ENCODE measurements around the gene CABP2. TPM values are rescaled to one million over a fixed set of nuclear protein-coding genes. Genes with fewer than 3 reads are reported as not detected.
"Not testable (repeated sequence)": the region's sequence is repeated elsewhere in the genome, so short reads cannot be mapped to it uniquely, and the experiment has no call there.

The CABP2 gene
- total and polyA plus RNA-seq, 2 donors from 2014 or later, result not detected

- H3K4me1 ChIP-seq (ENCODE audit: control insufficient read depth in 2 of 3, insufficient read depth in 2 of 3, low read depth in 1 of 3, low read length in 3 of 3), result peaks cover 3 to 19% (median 9%) of the 10 kb centered on the region in 3 donors
- peak; percentile 52 to 82 (median 63) for DNase-seq
- TF ChIP-seq CTCF (IDR thresholded peaks at IDR 0.05; ENCODE audit: borderline replicate concordance, extremely low read depth, insufficient read depth), result no peak
- peak overlapping the region in 1 of 2 donors; percentile 55 for H3K27ac ChIP-seq (ENCODE audit: low read depth in 2 of 2, low read length in 2 of 2)
- H3K36me3 ChIP-seq (ENCODE audit: control insufficient read depth in 2 of 3, insufficient read depth in 3 of 3, low read length in 3 of 3), result peaks cover 0 to 4% (median 2%) of the 10 kb centered on the region in 3 donors
- H3K9me3 ChIP-seq (ENCODE audit: control insufficient read depth in 2 of 3, insufficient read depth in 1 of 3, low read length in 3 of 3), result no peaks in the 10 kb centered on the region
- H3K27me3 ChIP-seq (ENCODE audit: control insufficient read depth, insufficient read depth, low read length), result no peaks in the 10 kb centered on the region
- intact Hi-C loops (cut with DNase I), result no loop called here
- peak overlapping the region; percentile 28 to 95 (median 33) for H3K4me3 ChIP-seq (ENCODE audit: low read length in 3 of 3)
- peak overlapping the region in 1 of 3 donors; percentile 15 for H3K9ac ChIP-seq (ENCODE audit: low read length in 3 of 3)
- FAIRE-seq, result no peak
Observed at GRCh38 chr11:67483831-67484665, 39.2 kb downstream of the CABP2 start.

- peaks cover 3 to 19% (median 9%) of the 10 kb centered on the region in 3 donors for H3K4me1 ChIP-seq (ENCODE audit: control insufficient read depth in 2 of 3, insufficient read depth in 2 of 3, low read depth in 1 of 3, low read length in 3 of 3)
- peak; percentile 99 for DNase-seq
- TF ChIP-seq CTCF (IDR thresholded peaks at IDR 0.05; ENCODE audit: borderline replicate concordance, extremely low read depth, insufficient read depth), result no peak
- H3K36me3 ChIP-seq (ENCODE audit: control insufficient read depth in 2 of 3, insufficient read depth in 3 of 3, low read length in 3 of 3), result peaks cover 0 to 4% (median 2%) of the 10 kb centered on the region in 3 donors
- H3K9me3 ChIP-seq (ENCODE audit: control insufficient read depth in 2 of 3, insufficient read depth in 1 of 3, low read length in 3 of 3), result no peaks in the 10 kb centered on the region
- no peaks in the 10 kb centered on the region for H3K27me3 ChIP-seq (ENCODE audit: control insufficient read depth, insufficient read depth, low read length)
- no peak for FAIRE-seq
- intact Hi-C loops (cut with DNase I), result no loop called here
- H3K9ac ChIP-seq (ENCODE audit: low read length in 3 of 3), result peak within 1 kb of the TSS; percentile 33 to 94 (median 83)
- H3K27ac ChIP-seq (ENCODE audit: low read depth in 2 of 2, low read length in 2 of 2), result peak within 1 kb of the TSS; percentile 79 to 87
- H3K4me3 ChIP-seq (ENCODE audit: low read length in 3 of 3), result peak within 1 kb of the TSS; percentile 78 to 95 (median 94)
Observed at GRCh38 chr11:67482827-67483798, 40.1 kb downstream of the CABP2 start, which contains the start of gene AIP. AIP (plus strand) TSS chr11:67483026; CDS start chr11:67483159, 133 bp downstream.

- Histone ChIP-seq H3K36me3 (ENCODE audit: control insufficient read depth in 2 of 3, insufficient read depth in 3 of 3, low read length in 3 of 3) (peaks cover 0 to 2% (median 0%) of the 10 kb centered on the region in 3 donors), H3K4me1 (ENCODE audit: control insufficient read depth in 2 of 3, insufficient read depth in 2 of 3, low read depth in 1 of 3, low read length in 3 of 3) (peaks cover 3 to 19% (median 9%) of the 10 kb centered on the region in 3 donors), H3K27me3 (ENCODE audit: control insufficient read depth, insufficient read depth, low read length) (no peaks in the 10 kb centered on the region), H3K9ac (ENCODE audit: low read length in 3 of 3) (peak overlapping the region; percentile 33 to 83 (median 33)), H3K9me3 (ENCODE audit: control insufficient read depth in 2 of 3, insufficient read depth in 1 of 3, low read length in 3 of 3) (no peaks in the 10 kb centered on the region), H3K4me3 (ENCODE audit: low read length in 3 of 3) (peak overlapping the region; percentile 67 to 95 (median 94)), H3K27ac (ENCODE audit: low read depth in 2 of 2, low read length in 2 of 2) (peak overlapping the region; percentile 79 to 87)
- no peak for TF ChIP-seq CTCF (IDR thresholded peaks at IDR 0.05; ENCODE audit: borderline replicate concordance, extremely low read depth, insufficient read depth)
- peak in 1 of 5 donors; percentile 71 for DNase-seq
- FAIRE-seq, result no peak
- intact Hi-C loops (cut with DNase I), result no loop called here
Observed at GRCh38 chr11:67482275-67482826, 40.9 kb downstream of the CABP2 start.

- not testable (repeated sequence) for DNase-seq, FAIRE-seq
Observed at GRCh38 chr11:67477344-67478050, 45.7 kb downstream of the CABP2 start.

GRCh38 chr11:67476692-67477091, 46.6 kb downstream of the CABP2 start:
- intact Hi-C loops (cut with DNase I); H3K4me3 ChIP-seq (ENCODE audit: low read length in 3 of 3); H3K36me3 ChIP-seq (ENCODE audit: control insufficient read depth in 2 of 3, insufficient read depth in 3 of 3, low read length in 3 of 3); H3K9ac ChIP-seq (ENCODE audit: low read length in 3 of 3); H3K9me3 ChIP-seq (ENCODE audit: control insufficient read depth in 2 of 3, insufficient read depth in 1 of 3, low read length in 3 of 3); H3K27me3 ChIP-seq (ENCODE audit: control insufficient read depth, insufficient read depth, low read length); H3K4me1 ChIP-seq (ENCODE audit: control insufficient read depth in 2 of 3, insufficient read depth in 2 of 3, low read depth in 1 of 3, low read length in 3 of 3); FAIRE-seq; H3K27ac ChIP-seq (ENCODE audit: low read depth in 2 of 2, low read length in 2 of 2); DNase-seq: not testable (repeated sequence)

More at GRCh38 chr11:67477344-67478050, 45.7 kb downstream of the CABP2 start:
- H3K9ac ChIP-seq (ENCODE audit: low read length in 3 of 3); H3K27ac ChIP-seq (ENCODE audit: low read depth in 2 of 2, low read length in 2 of 2); intact Hi-C loops (cut with DNase I); H3K4me3 ChIP-seq (ENCODE audit: low read length in 3 of 3); H3K4me1 ChIP-seq (ENCODE audit: control insufficient read depth in 2 of 3, insufficient read depth in 2 of 3, low read depth in 1 of 3, low read length in 3 of 3); H3K9me3 ChIP-seq (ENCODE audit: control insufficient read depth in 2 of 3, insufficient read depth in 1 of 3, low read length in 3 of 3); H3K27me3 ChIP-seq (ENCODE audit: control insufficient read depth, insufficient read depth, low read length); H3K36me3 ChIP-seq (ENCODE audit: control insufficient read depth in 2 of 3, insufficient read depth in 3 of 3, low read length in 3 of 3): not testable (repeated sequence)

All from kidney (tissue), 14 donors.